WTC11 (cell line): ENCODE results near the gene ABTB2. TPM values are rescaled to one million over a fixed set of nuclear protein-coding genes. Genes with fewer than 3 reads are reported as not detected.

Source experiments
- ATAC-seq: fragments of 200-7000 bp; cut with Tn5 transposase; 2 replicates; pipeline ENCODE4 v1.10.0; 2021; ENCODE audit warnings: mild to moderate bottlenecking, moderate library complexity
- CTCF ChIA-PET: fragments of 300-600 bp; sonication (Branson Sonifier 250); formaldehyde crosslinking; loops from one replicate; lab custom pipeline; 2021; ENCODE audit warnings: antibody characterized with exemption; lab: Charles Lee
- POLR2A ChIA-PET: fragments of 350-600 bp; sonication (Branson Sonifier 250); formaldehyde crosslinking; loops from one replicate; lab custom pipeline; 2021; ENCODE audit warnings: antibody characterized with exemption; lab: Charles Lee
- DNase-seq: peaks from one replicate; pipeline ENCODE4 v3.0.0; 2021; ENCODE audit warnings: low spot score
- H3K27ac Mint-ChIP-seq: 2 replicates; pipeline ENCODE4 v1.8.0; 2021; ENCODE audit warnings: mixed read lengths
- H3K27me3 Mint-ChIP-seq: 2 replicates; pipeline ENCODE4 v1.8.0; 2021; ENCODE audit warnings: low read depth, mild to moderate bottlenecking, moderate library complexity, mixed read lengths
- H3K36me3 Mint-ChIP-seq: 2 replicates; pipeline ENCODE4 v1.8.0; 2021; ENCODE audit warnings: mixed read lengths
- H3K4me1 Mint-ChIP-seq: 2 replicates; pipeline ENCODE4 v1.8.0; 2022; ENCODE audit warnings: mixed read lengths
- H3K4me3 Mint-ChIP-seq: 2 replicates; pipeline ENCODE4 v1.8.0; 2021; ENCODE audit warnings: mild to moderate bottlenecking, moderate library complexity, mixed read lengths
- H3K9me3 Mint-ChIP-seq: 2 replicates; pipeline ENCODE4 v1.8.0; 2021; ENCODE audit warnings: mixed read lengths
- ATF1 ChIP-seq: sonication (generic); formaldehyde crosslinking; IDR thresholded peaks from 2 replicates; pipeline ENCODE4 v1.8.1; 2023; ENCODE audit warnings: mild to moderate bottlenecking, moderate library complexity, missing genetic modification reagents
- CBFB ChIP-seq: sonication (generic); formaldehyde crosslinking; IDR thresholded peaks from 2 replicates; pipeline ENCODE4 v1.8.1; 2022; ENCODE audit warnings: mild to moderate bottlenecking, low read depth, missing genetic modification reagents
- FOXJ3 ChIP-seq: sonication (generic); formaldehyde crosslinking; IDR thresholded peaks from 2 replicates; pipeline ENCODE4 v1.9.0; 2021; ENCODE audit warnings: missing genetic modification reagents, mild to moderate bottlenecking, borderline replicate concordance
- GTF2I ChIP-seq: fragments of 250-450 bp; sonication (Bioruptor Pico); conservative IDR thresholded peaks from 2 replicates; pipeline ENCODE4 v1.4.0; 2021; ENCODE audit warnings: mild to moderate bottlenecking
- HMGA2 ChIP-seq: fragments of 250-450 bp; sonication (Bioruptor Pico); IDR thresholded peaks from 2 replicates; pipeline ENCODE4 v1.4.0; 2021; ENCODE audit warnings: mild to moderate bottlenecking, moderate library complexity
- NFE2L1 ChIP-seq: sonication (generic); formaldehyde crosslinking; IDR thresholded peaks from 2 replicates; pipeline ENCODE4 v1.8.1; 2023; ENCODE audit warnings: missing genetic modification reagents
- PRRX2 ChIP-seq: fragments of 250-450 bp; sonication (Bioruptor Pico); IDR thresholded peaks from 2 replicates; pipeline ENCODE4 v1.8.0; 2021; ENCODE audit warnings: mild to moderate bottlenecking
- TEAD1 ChIP-seq: sonication (generic); formaldehyde crosslinking; IDR thresholded peaks from 2 replicates; pipeline ENCODE4 v1.8.0; 2022; ENCODE audit warnings: mild to moderate bottlenecking, missing genetic modification reagents
- TP53 ChIP-seq: sonication (generic); formaldehyde crosslinking; IDR thresholded peaks from 2 replicates; pipeline ENCODE4 v1.8.1; 2023; ENCODE audit warnings: mild to moderate bottlenecking, missing genetic modification reagents
- ZBTB21 ChIP-seq: sonication (generic); formaldehyde crosslinking; IDR thresholded peaks from 2 replicates; pipeline ENCODE4 v1.8.1; 2023; ENCODE audit warnings: mild to moderate bottlenecking, missing genetic modification reagents, borderline replicate concordance
- ZNF317 ChIP-seq: sonication (generic); formaldehyde crosslinking; IDR thresholded peaks from 2 replicates; pipeline ENCODE4 v1.8.1; 2023; ENCODE audit warnings: low read depth, mild to moderate bottlenecking, moderate library complexity, missing genetic modification reagents, borderline replicate concordance
- ZNF396 ChIP-seq: fragments of 250-450 bp; sonication (Bioruptor Pico); IDR thresholded peaks from 2 replicates; pipeline ENCODE4 v1.8.0; 2021; ENCODE audit warnings: mild to moderate bottlenecking, moderate library complexity, borderline replicate concordance
- ZNF671 ChIP-seq: fragments of 250-450 bp; sonication (Bioruptor Pico); IDR thresholded peaks from 2 replicates; pipeline ENCODE4 v1.8.0; 2021; ENCODE audit warnings: mild to moderate bottlenecking
- total RNA-seq: library from RNA; stranded (reverse); gene quantifications from 3 replicates; pipeline ENCODE4 v1.2.3, GENCODE V29; 2021
- TF ChIP-seq, protein P1 (sequence below): fragments of 250-450 bp; sonication (Bioruptor Pico); IDR thresholded peaks from 2 replicates; pipeline ENCODE4 v1.8.0; 2021; ENCODE audit warnings: mild to moderate bottlenecking
- TF ChIP-seq, protein P2 (sequence below): fragments of 250-450 bp; sonication (Bioruptor Pico); IDR thresholded peaks from 2 replicates; pipeline ENCODE4 v1.9.0; 2021; ENCODE audit warnings: moderate library complexity, mild to moderate bottlenecking, inconsistent platforms, borderline replicate concordance
- TF ChIP-seq, protein P3 (sequence below): sonication (generic); formaldehyde crosslinking; IDR thresholded peaks from 2 replicates; pipeline ENCODE4 v1.8.1; 2022; ENCODE audit warnings: missing genetic modification reagents, borderline replicate concordance
- TF ChIP-seq, protein P4 (sequence below): fragments of 250-450 bp; sonication (Bioruptor Pico); conservative IDR thresholded peaks from 2 replicates; pipeline ENCODE4 v1.9.0; 2021; ENCODE audit warnings: mild to moderate bottlenecking
- TF ChIP-seq, protein P5 (sequence below): sonication (generic); formaldehyde crosslinking; IDR thresholded peaks from 2 replicates; pipeline ENCODE4 v1.8.1; 2022; ENCODE audit warnings: mild to moderate bottlenecking, missing genetic modification reagents, moderate library complexity, borderline replicate concordance
- TF ChIP-seq, protein P6 (sequence below): sonication (generic); formaldehyde crosslinking; conservative IDR thresholded peaks from 2 replicates; pipeline ENCODE4 v1.8.1; 2022; ENCODE audit warnings: mild to moderate bottlenecking, missing genetic modification reagents
- TF ChIP-seq, protein P7 (sequence below): sonication (generic); formaldehyde crosslinking; IDR thresholded peaks from 2 replicates; pipeline ENCODE4 v1.8.0; 2022; ENCODE audit warnings: mild to moderate bottlenecking, missing genetic modification reagents
- TF ChIP-seq, protein P8 (sequence below): sonication (generic); formaldehyde crosslinking; IDR thresholded peaks from 2 replicates; pipeline ENCODE4 v1.8.1; 2022; ENCODE audit warnings: low read depth, mild to moderate bottlenecking, moderate library complexity, missing genetic modification reagents, borderline replicate concordance

Gene ABTB2
- total RNA-seq, 1 experiment from 2014 or later = 12.8 TPM

DNA sequence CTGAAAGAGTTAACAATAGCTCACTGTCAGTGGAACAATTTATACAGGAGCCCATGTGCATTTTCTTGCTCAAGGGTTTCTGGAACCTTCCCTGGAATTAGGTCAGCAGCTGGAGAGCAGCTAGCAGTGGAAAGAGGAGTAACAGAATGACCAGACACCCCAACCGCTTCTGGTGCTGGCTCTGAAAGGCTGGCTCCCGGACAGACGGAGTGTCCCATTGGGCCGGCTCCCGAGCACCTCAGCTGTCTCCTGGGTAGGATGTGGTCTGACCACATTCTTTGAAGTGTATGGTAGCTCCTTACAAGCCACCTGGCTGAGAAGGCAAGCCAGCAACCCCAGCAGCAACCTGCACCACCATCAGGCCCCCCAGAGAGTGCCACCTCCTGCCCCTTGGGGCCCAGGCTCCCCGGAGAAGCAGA lies 44.7 kb downstream of the ABTB2 start:
- POLR2A ChIA-PET = no interaction called here
- CTCF ChIA-PET = interaction anchor here (0.6 to 0.8 kb wide), 3 partner anchors 9 to 138 kb away, joined by 3 to 4 read pairs (median 3); no protein-coding TSS in a partner anchor
- no peaks in the 10 kb centered on the region for H3K27me3 Mint-ChIP-seq
- ATAC-seq (peak; percentile 17; the same call in 1 of the 2 replicates), DNase-seq (no peak)
- H3K36me3 Mint-ChIP-seq = no peaks in the 10 kb centered on the region
- no peak overlapping the region for H3K4me3 Mint-ChIP-seq
- peaks cover 44% of the 10 kb centered on the region for H3K4me1 Mint-ChIP-seq
- no peak overlapping the region for H3K27ac Mint-ChIP-seq
- TF ChIP-seq ZNF396 (CRISPR knock-in tag) (no peak), ZNF671 (CRISPR knock-in tag) (no peak), GTF2I (CRISPR knock-in tag) (no peak), FOXJ3 (CRISPR knock-in tag) (no peak), CBFB (CRISPR knock-in tag) (no peak), ZNF317 (CRISPR knock-in tag) (no peak), TP53 (no peak)
- TF ChIP-seq, protein P1, sequence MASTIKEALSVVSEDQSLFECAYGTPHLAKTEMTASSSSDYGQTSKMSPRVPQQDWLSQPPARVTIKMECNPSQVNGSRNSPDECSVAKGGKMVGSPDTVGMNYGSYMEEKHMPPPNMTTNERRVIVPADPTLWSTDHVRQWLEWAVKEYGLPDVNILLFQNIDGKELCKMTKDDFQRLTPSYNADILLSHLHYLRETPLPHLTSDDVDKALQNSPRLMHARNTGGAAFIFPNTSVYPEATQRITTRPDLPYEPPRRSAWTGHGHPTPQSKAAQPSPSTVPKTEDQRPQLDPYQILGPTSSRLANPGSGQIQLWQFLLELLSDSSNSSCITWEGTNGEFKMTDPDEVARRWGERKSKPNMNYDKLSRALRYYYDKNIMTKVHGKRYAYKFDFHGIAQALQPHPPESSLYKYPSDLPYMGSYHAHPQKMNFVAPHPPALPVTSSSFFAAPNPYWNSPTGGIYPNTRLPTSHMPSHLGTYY (CRISPR knock-in tag) = no peak
- TF ChIP-seq, protein P2, sequence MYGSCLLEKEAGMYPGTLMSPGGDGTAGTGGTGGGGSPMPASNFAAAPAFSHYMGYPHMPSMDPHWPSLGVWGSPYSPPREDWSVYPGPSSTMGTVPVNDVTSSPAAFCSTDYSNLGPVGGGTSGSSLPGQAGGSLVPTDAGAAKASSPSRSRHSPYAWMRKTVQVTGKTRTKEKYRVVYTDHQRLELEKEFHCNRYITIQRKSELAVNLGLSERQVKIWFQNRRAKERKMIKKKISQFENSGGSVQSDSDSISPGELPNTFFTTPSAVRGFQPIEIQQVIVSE (CRISPR knock-in tag) = no peak
- TF ChIP-seq, protein P3, sequence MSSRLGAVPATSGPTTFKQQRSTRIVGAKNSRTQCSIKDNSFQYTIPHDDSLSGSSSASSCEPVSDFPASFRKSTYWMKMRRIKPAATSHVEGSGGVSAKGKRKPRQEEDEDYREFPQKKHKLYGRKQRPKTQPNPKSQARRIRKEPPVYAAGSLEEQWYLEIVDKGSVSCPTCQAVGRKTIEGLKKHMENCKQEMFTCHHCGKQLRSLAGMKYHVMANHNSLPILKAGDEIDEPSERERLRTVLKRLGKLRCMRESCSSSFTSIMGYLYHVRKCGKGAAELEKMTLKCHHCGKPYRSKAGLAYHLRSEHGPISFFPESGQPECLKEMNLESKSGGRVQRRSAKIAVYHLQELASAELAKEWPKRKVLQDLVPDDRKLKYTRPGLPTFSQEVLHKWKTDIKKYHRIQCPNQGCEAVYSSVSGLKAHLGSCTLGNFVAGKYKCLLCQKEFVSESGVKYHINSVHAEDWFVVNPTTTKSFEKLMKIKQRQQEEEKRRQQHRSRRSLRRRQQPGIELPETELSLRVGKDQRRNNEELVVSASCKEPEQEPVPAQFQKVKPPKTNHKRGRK (CRISPR knock-in tag) = no peak
- TF ChIP-seq, protein P4, sequence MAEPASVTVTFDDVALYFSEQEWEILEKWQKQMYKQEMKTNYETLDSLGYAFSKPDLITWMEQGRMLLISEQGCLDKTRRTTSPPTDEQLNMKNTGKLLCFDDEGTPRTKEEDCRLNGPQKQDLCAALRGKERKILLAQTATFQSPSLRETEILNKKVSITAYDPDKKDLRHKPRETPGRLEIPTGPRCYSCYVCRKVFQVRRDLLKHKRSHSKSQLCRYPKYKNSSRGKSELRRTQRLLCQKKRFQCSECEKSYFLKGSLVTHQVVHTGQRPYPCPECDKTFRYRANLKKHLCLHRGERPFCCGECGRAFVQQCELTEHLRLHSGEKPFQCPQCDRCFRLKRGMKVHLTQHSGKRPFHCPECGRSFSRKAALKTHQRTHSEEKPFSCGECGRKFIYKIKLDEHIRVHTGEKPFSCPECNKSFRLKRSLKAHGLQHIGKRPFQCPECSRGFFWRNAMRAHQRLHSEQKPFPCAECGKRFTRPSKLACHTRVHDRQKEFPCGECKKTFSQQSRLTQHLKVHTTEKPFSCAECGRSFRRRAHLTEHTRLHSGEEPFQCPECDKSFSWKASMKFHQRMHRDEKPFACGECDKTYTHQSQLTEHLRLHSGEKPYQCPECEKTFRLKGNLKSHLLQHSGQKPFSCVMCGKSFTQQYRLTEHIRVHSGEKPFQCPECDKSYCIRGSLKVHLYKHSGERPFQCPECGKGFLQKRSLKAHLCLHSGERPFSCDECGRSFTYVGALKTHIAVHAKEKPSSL (CRISPR knock-in tag) = no peak
- TF ChIP-seq, protein P5, sequence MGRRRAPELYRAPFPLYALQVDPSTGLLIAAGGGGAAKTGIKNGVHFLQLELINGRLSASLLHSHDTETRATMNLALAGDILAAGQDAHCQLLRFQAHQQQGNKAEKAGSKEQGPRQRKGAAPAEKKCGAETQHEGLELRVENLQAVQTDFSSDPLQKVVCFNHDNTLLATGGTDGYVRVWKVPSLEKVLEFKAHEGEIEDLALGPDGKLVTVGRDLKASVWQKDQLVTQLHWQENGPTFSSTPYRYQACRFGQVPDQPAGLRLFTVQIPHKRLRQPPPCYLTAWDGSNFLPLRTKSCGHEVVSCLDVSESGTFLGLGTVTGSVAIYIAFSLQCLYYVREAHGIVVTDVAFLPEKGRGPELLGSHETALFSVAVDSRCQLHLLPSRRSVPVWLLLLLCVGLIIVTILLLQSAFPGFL (CRISPR knock-in tag) = no peak
- TF ChIP-seq, protein P6, sequence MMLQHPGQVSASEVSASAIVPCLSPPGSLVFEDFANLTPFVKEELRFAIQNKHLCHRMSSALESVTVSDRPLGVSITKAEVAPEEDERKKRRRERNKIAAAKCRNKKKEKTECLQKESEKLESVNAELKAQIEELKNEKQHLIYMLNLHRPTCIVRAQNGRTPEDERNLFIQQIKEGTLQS (CRISPR knock-in tag) = no peak
- no peaks in the 10 kb centered on the region for H3K9me3 Mint-ChIP-seq

DNA sequence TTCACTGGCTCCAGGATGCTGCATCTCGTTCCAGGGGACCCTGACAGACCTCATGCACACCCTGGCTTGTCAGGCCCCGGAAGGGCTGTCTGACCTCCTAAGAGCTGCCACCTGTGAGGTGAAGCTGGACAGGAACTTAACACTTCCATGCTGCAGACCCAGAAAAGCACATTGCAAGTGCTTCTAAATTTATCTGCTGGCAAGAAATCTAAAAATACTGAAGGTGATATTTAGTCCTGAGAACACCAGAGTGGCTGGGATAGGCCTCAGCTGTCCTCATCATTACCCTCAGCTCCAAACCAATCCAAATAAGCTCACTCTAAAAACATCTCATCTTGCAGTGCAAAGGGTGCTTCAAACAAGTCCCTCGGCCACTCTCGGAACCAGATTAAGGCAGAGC lies 46.7 kb downstream of the ABTB2 start:
- TF ChIP-seq HMGA2 (CRISPR knock-in tag) = no peak
- TF ChIP-seq ZNF671 (CRISPR knock-in tag) = no peak
- no peak for TF ChIP-seq ZBTB21 (CRISPR knock-in tag)
- no peak for TF ChIP-seq PRRX2 (CRISPR knock-in tag)
- TF ChIP-seq NFE2L1 (CRISPR knock-in tag) = no peak
- TF ChIP-seq, protein P7, sequence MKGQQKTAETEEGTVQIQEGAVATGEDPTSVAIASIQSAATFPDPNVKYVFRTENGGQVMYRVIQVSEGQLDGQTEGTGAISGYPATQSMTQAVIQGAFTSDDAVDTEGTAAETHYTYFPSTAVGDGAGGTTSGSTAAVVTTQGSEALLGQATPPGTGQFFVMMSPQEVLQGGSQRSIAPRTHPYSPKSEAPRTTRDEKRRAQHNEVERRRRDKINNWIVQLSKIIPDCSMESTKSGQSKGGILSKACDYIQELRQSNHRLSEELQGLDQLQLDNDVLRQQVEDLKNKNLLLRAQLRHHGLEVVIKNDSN (CRISPR knock-in tag) = no peak
- TF ChIP-seq, protein P8, sequence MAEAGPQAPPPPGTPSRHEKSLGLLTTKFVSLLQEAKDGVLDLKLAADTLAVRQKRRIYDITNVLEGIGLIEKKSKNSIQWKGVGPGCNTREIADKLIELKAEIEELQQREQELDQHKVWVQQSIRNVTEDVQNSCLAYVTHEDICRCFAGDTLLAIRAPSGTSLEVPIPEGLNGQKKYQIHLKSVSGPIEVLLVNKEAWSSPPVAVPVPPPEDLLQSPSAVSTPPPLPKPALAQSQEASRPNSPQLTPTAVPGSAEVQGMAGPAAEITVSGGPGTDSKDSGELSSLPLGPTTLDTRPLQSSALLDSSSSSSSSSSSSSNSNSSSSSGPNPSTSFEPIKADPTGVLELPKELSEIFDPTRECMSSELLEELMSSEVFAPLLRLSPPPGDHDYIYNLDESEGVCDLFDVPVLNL (CRISPR knock-in tag) = no peak
- TF ChIP-seq ATF1 (CRISPR knock-in tag) = no peak
- no peak for TF ChIP-seq TEAD1 (CRISPR knock-in tag)
- CTCF ChIA-PET = interaction anchor here (1.1 to 4.6 kb wide), 2 partner anchors 37 to 137 kb away, joined by 3 to 21 read pairs; no protein-coding TSS in a partner anchor
- no peak for ATAC-seq
- H3K27me3 Mint-ChIP-seq = no peaks in the 10 kb centered on the region
- H3K36me3 Mint-ChIP-seq = no peaks in the 10 kb centered on the region
- POLR2A ChIA-PET = no interaction called here
- H3K27ac Mint-ChIP-seq = no peak overlapping the region
- H3K4me3 Mint-ChIP-seq = no peak overlapping the region
- no peaks in the 10 kb centered on the region for H3K9me3 Mint-ChIP-seq
- H3K4me1 Mint-ChIP-seq = peaks cover 53% of the 10 kb centered on the region
- no peak for DNase-seq
